Measurements from ENCODE around the gene GPD1.

GPD1 gene

DNA sequence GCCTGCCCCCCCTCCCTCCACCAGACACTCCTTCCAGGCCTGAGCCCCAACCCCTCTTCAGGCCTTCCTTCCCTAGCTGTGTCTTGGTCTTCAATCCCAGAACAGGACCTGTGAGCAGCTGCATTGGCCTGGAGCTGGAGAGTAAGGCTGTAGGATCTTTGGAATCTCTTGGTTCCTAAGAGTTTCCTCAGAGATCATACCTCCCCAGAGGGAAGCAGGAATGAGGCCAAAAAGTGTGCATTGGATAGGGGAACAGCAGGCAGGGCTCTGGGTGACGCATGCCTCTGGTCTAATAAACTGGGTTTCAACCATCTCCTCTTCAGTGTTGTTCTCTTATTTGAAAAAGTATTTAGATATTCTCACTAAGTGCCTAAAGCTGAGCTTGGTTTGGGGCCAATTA, 20.5 kb upstream of the GPD1 start:
- TF ChIP-seq, protein P1, sequence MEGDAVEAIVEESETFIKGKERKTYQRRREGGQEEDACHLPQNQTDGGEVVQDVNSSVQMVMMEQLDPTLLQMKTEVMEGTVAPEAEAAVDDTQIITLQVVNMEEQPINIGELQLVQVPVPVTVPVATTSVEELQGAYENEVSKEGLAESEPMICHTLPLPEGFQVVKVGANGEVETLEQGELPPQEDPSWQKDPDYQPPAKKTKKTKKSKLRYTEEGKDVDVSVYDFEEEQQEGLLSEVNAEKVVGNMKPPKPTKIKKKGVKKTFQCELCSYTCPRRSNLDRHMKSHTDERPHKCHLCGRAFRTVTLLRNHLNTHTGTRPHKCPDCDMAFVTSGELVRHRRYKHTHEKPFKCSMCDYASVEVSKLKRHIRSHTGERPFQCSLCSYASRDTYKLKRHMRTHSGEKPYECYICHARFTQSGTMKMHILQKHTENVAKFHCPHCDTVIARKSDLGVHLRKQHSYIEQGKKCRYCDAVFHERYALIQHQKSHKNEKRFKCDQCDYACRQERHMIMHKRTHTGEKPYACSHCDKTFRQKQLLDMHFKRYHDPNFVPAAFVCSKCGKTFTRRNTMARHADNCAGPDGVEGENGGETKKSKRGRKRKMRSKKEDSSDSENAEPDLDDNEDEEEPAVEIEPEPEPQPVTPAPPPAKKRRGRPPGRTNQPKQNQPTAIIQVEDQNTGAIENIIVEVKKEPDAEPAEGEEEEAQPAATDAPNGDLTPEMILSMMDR (IDR thresholded peaks at IDR 0.05; ENCODE audit: low read depth, low read length), result no peak
- no peak overlapping the region for H3K4me3 ChIP-seq (ENCODE audit: low read depth, low read length)

DNA sequence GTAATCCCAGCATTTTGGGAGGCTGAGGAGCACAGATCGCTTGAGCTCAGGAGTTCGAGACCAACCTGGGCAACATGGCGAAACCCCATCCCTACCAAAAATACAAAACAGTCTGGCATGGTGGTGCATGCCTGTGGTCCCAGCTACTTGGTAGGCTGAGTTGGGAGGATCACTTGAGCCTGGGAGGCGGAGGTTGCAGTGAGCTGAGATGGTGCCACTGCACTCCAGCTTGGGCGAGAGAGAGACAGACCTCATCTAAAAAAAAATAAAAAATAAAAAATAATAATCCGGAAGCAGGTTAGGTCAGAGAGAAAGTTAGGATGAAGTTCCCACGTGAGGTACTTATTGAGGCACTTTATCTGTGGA, 19.4 kb upstream of the GPD1 start:
- peak overlapping the region; percentile 73 for H3K4me3 ChIP-seq (ENCODE audit: low read depth, low read length)

DNA sequence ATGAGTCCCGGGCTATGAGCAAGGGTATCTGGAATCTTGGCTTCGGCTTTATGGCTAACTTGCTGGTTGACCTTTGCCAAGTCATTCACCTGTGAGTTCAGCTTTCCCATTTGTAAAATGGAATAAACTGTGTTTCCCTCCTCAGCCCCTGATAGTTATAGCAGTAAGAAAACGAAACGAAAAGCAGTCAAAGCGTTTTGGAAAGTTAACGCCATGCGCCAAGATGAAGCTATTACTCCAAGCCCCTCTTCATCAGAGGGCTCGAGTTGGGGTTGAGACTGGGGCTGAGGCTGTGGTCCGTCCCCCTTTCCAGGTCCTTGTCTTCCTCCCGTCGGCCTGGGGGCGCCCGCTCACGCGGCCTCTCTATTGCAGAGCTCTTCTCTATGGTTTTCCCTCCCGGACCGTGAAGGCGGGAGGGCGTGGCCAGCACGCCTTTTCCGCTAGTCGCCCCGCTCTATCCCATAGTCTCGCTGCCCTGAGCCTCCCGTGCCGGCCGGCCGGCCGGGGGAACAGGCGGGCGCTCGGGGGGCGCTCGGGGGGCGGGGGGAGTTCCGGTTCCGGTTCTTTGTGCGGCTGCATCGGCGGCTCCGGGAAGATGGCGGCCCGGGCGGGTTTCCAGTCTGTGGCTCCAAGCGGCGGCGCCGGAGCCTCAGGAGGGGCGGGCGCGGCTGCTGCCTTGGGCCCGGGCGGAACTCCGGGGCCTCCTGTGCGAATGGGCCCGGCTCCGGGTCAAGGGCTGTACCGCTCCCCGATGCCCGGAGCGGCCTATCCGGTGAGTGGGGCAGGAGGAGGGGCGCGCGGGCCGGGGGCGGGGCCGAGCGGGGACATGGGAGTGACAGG, 18.8 kb upstream of the GPD1 start, which contains the start of gene SMARCD1:
Gene SMARCD1, plus strand, starts transcription at position 568 of the 840 bp plus-strand sequence. Its CDS starts 28 bp downstream, at position 596.
- H3K4me3 ChIP-seq (ENCODE audit: low read depth, low read length), result peak within 1 kb of the TSS; percentile 73
- TF ChIP-seq, protein P1 (IDR thresholded peaks at IDR 0.05; ENCODE audit: low read depth, low read length), result 0 out of 2 replicates have a peak, but pooled peaks have one; percentile 11

DNA sequence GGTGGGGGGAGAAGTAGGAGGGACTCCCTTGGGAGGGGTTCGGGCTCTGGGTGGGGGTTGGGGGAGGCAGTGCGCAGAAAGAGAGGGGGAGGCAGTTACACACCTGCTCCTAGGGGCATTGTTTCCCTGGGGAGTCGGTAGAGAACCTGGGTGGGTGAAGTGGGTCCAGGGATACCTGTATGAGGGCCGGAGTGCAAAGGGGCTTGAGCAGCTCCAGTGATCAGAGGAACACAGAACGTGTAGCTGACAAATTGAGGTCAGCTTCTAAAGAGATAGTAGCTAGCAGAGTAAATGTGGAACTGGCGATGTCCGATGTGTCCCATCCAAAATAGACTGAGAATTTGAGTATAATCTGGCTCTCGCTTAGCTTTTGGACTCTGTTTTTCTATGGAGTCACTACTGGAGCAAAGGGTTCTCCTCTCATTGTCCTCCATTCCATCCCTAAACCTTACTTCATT, 18.2 kb upstream of the GPD1 start:
- TF ChIP-seq, protein P1 (IDR thresholded peaks at IDR 0.05; ENCODE audit: low read depth, low read length), result no peak
- peak overlapping the region; percentile 73 for H3K4me3 ChIP-seq (ENCODE audit: low read depth, low read length)

DNA sequence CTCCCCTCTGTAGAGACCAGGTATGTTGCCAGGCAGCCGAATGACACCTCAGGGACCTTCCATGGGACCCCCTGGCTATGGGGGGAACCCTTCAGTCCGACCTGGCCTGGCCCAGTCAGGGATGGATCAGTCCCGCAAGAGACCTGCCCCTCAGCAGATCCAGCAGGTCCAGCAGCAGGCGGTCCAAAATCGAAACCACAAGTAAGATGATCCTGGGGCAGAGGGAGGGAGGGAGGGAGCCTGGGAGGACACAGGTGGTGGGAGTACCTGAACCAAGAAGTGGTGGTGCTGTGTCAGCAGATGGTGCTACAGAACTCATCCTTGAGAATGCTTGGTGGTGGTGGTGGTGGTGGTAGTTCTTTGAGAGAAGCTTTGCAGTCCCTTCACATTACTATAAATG, 17.7 kb upstream of the GPD1 start:
- TF ChIP-seq, protein P1 (IDR thresholded peaks at IDR 0.05; ENCODE audit: low read depth, low read length), result no peak
- peak overlapping the region; percentile 73 for H3K4me3 ChIP-seq (ENCODE audit: low read depth, low read length)

DNA sequence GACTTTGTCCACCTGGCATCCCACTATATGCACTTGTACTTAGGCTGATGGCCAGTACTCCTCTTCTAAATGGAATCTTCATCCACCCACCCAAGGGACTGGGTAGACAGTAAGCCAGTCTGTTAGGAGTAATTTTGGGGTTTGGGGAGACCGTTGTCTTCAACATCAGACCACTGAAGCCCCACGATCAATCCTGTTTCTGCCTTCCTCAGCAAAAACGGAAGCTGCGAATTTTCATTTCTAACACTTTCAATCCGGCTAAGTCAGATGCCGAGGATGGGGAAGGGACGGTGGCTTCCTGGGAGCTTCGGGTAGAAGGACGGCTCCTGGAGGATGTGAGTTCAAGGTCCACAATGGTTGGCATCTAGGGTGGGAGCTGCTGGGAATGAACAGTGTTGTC, 16.7 kb upstream of the GPD1 start:
- TF ChIP-seq, protein P1 (IDR thresholded peaks at IDR 0.05; ENCODE audit: low read depth, low read length), result no peak
- H3K4me3 ChIP-seq (ENCODE audit: low read depth, low read length), result no peak overlapping the region

DNA sequence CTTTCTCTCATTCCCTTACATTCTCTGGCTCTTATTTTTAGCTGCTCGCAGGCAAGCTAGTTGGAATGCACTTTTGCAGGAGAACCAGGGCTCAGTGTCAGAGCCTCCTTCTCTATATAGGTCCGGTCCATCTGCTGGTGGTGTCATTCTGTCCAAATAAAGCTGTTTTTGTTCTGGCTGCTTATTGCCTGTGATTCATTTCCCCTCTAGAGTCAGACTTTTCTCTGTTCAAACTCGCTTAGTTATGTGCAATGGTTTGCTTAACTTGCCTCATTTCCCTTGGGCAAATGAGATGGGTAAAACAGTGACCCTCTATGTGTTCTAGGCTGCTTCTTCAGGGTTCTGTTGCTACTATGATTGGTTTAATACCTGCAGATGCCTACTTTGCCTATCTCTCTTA, 15.8 kb upstream of the GPD1 start:
- H3K4me3 ChIP-seq (ENCODE audit: low read depth, low read length), result no peak overlapping the region
- TF ChIP-seq, protein P1 (IDR thresholded peaks at IDR 0.05; ENCODE audit: low read depth, low read length), result no peak
